DND-41 (cell line): ENCODE results near the gene SPRYD3.
A peak's percentile ranks its signal among the peaks of the same experiment; 100 is the strongest.

Experiments
- ATAC-seq: fragments of 200-7000 bp; cut with Tn5 transposase; 3 replicates; pipeline ENCODE4 v1.9.1; 2021; ENCODE audit warnings: low read depth; ENCODE audit not compliant: insufficient read depth
- DNase-seq: peaks from one replicate; pipeline ENCODE4 v3.0.0-alpha.2; 2020
- H2AFZ ChIP-seq: 2 replicates; pipeline ENCODE4 v1.6.0; 2012; ENCODE audit warnings: low read depth, low read length
- H3K27ac ChIP-seq: 2 replicates; pipeline ENCODE4 v1.5.1; 2012; ENCODE audit warnings: low read length, inconsistent platforms
- H3K27me3 ChIP-seq: fragments of 200-600 bp; sonication (generic); 2 replicates; pipeline ENCODE4 v1.6.0; 2012; ENCODE audit warnings: low read length, mild to moderate bottlenecking, inconsistent platforms; ENCODE audit not compliant: insufficient read depth, poor library complexity
- H3K36me3 ChIP-seq: 2 replicates; pipeline ENCODE4 v1.5.1; 2012; ENCODE audit warnings: low read length, inconsistent platforms; ENCODE audit not compliant: insufficient read depth
- H3K4me1 ChIP-seq: 2 replicates; pipeline ENCODE4 v1.5.1; 2012; ENCODE audit warnings: mild to moderate bottlenecking, low read length; ENCODE audit not compliant: insufficient read depth
- H3K4me2 ChIP-seq: 2 replicates; pipeline ENCODE4 v1.6.0; 2012; ENCODE audit warnings: mild to moderate bottlenecking, moderate library complexity, low read length, inconsistent platforms; ENCODE audit not compliant: insufficient read depth
- H3K4me3 ChIP-seq, 2 experiments: fragments of 200-600 bp in 1 of 2; shearing (Covaris generic) in 1 of 2; 2 replicates each; pipeline ENCODE4 v1.5.1; 2012 to 2016; ENCODE audit warnings: inconsistent platforms in 2 of 2, low read length in 2 of 2, mild to moderate bottlenecking in 2 of 2, low read depth in 1 of 2, moderate library complexity in 1 of 2
- H3K79me2 ChIP-seq: 2 replicates; pipeline ENCODE4 v1.6.0; 2012; ENCODE audit warnings: low read length, inconsistent platforms; ENCODE audit not compliant: insufficient read depth
- H3K9ac ChIP-seq: 2 replicates; pipeline ENCODE4 v1.6.0; 2012; ENCODE audit warnings: low read depth, mild to moderate bottlenecking, inconsistent platforms, low read length, moderate library complexity
- H3K9me3 ChIP-seq: 2 replicates; pipeline ENCODE4 v1.5.1; 2012; ENCODE audit warnings: low read length, moderate library complexity, mild to moderate bottlenecking, inconsistent platforms; ENCODE audit not compliant: insufficient read depth, severe bottlenecking
- H4K20me1 ChIP-seq: 2 replicates; pipeline ENCODE4 v1.6.0; 2012; ENCODE audit warnings: low read length; ENCODE audit not compliant: insufficient read depth
- CTCF ChIP-seq: IDR thresholded peaks from 2 replicates; pipeline ENCODE4 v1.5.1; 2012; ENCODE audit warnings: borderline replicate concordance, low read length, moderate library complexity, mild to moderate bottlenecking; ENCODE audit not compliant: poor library complexity, severe bottlenecking; ENCODE audit errors: extremely low read depth
- EZH2 ChIP-seq: IDR thresholded peaks from 3 replicates; pipeline ENCODE4 v1.6.1; 2012; ENCODE audit warnings: borderline replicate concordance, low read depth, mild to moderate bottlenecking, moderate library complexity, low read length, inconsistent platforms; ENCODE audit not compliant: severe bottlenecking

The SPRYD3 gene

GRCh38 chr12:53077030-53077429, 2.2 kb downstream of the SPRYD3 start:
- TF ChIP-seq CTCF (no peak), EZH2 (no peak)
- 0 out of 2 replicates have a peak overlapping the region, but pooled peaks have one; percentile 17 for H3K4me2 ChIP-seq
- peaks cover 9% of the 10 kb centered on the region for H3K79me2 ChIP-seq
- H3K36me3 ChIP-seq: peaks cover 30% of the 10 kb centered on the region
- H3K27me3 ChIP-seq: no peaks in the 10 kb centered on the region
- ATAC-seq (no peak), DNase-seq (no peak)
- H3K9ac ChIP-seq: no peak overlapping the region
- H4K20me1 ChIP-seq: no peaks in the 10 kb centered on the region
- no peak overlapping the region for H3K4me3 ChIP-seq
- no peak overlapping the region for H3K27ac ChIP-seq
- H3K9me3 ChIP-seq: no peaks in the 10 kb centered on the region
- peaks cover 19% of the 10 kb centered on the region for H3K4me1 ChIP-seq
- no peak overlapping the region for H2AFZ ChIP-seq

- no peaks in the 10 kb centered on the region for H4K20me1 ChIP-seq
- TF ChIP-seq CTCF: no peak
- TF ChIP-seq EZH2: no peak
- no peak overlapping the region for H2AFZ ChIP-seq
- no peak overlapping the region for H3K4me3 ChIP-seq
- H3K4me1 ChIP-seq: peaks cover 19% of the 10 kb centered on the region
- DNase-seq (no peak), ATAC-seq (no peak)
- H3K9me3 ChIP-seq: no peaks in the 10 kb centered on the region
- peaks cover 9% of the 10 kb centered on the region for H3K79me2 ChIP-seq
- H3K9ac ChIP-seq: no peak overlapping the region
- H3K4me2 ChIP-seq: no peak overlapping the region
- H3K27ac ChIP-seq: no peak overlapping the region
- H3K36me3 ChIP-seq: peaks cover 30% of the 10 kb centered on the region
- H3K27me3 ChIP-seq: no peaks in the 10 kb centered on the region
Measured at GRCh38 chr12:53076461-53076860, 2.7 kb downstream of the SPRYD3 start.

- peaks cover 9% of the 10 kb centered on the region for H3K79me2 ChIP-seq
- no peak for TF ChIP-seq CTCF
- no peak for TF ChIP-seq EZH2
- ATAC-seq (no peak), DNase-seq (no peak)
- H3K9ac ChIP-seq: no peak overlapping the region
- H3K4me1 ChIP-seq: peaks cover 18% of the 10 kb centered on the region
- H2AFZ ChIP-seq: no peak overlapping the region
- peaks cover 43% of the 10 kb centered on the region for H3K36me3 ChIP-seq
- no peaks in the 10 kb centered on the region for H4K20me1 ChIP-seq
- no peaks in the 10 kb centered on the region for H3K9me3 ChIP-seq
- H3K4me2 ChIP-seq: no peak overlapping the region
- H3K27ac ChIP-seq: no peak overlapping the region
- H3K27me3 ChIP-seq: no peaks in the 10 kb centered on the region
- no peak overlapping the region for H3K4me3 ChIP-seq
Measured at GRCh38 chr12:53074999-53075370, 4.2 kb downstream of the SPRYD3 start.
